Right ventricle myocardium inferior (tissue), 1 donor: ENCODE measurements around the gene RBMS3. TPM values are rescaled to one million over a fixed set of nuclear protein-coding genes. Genes with fewer than 3 reads are reported as not detected.

Source experiments
- ATAC-seq: fragments of 200-7000 bp; cut with Tn5 transposase; one replicate; pipeline ENCODE4 v1.9.1; 2020; ENCODE audit warnings: mild to moderate bottlenecking, moderate library complexity
- DNase-seq: peaks from one replicate; pipeline ENCODE4 v3.0.0; 2021; ENCODE audit errors: missing footprints
- intact Hi-C: fragments of 100-400 bp; cut with DNase I; formaldehyde crosslinking; loops from one replicate; pipeline ENCODE4 v1.11.0; 2022
- total RNA-seq: library from RNA; stranded (reverse); fragmentation: NEBNext Ultra II Directional; extraction: Animal tissue kit (Norgen Biotek cat#: 25700); gene quantifications from one replicate; pipeline ENCODE4 v1.2.1, GENCODE V29; 2021
- donor health status: DM: no; HTN: yes; CAD: no; lungs with severe emphysema.

The RBMS3 gene
- total RNA-seq, 1 donor from 2014 or later = 32.7 TPM

- no peak for ATAC-seq
- DNase-seq = no peak
- intact Hi-C loops = no loop called here
Measured at GRCh38 chr3:29561651-29562149, 280.8 kb downstream of the RBMS3 start.

- intact Hi-C loops = no loop called here
- DNase-seq (no peak), ATAC-seq (no peak)
Measured at GRCh38 chr3:29565236-29565635, 284.4 kb downstream of the RBMS3 start.

- peak; percentile 50 for ATAC-seq
- no peak for DNase-seq
- intact Hi-C loops = no loop called here
Measured at GRCh38 chr3:29567501-29567900, 286.6 kb downstream of the RBMS3 start.

DNA sequence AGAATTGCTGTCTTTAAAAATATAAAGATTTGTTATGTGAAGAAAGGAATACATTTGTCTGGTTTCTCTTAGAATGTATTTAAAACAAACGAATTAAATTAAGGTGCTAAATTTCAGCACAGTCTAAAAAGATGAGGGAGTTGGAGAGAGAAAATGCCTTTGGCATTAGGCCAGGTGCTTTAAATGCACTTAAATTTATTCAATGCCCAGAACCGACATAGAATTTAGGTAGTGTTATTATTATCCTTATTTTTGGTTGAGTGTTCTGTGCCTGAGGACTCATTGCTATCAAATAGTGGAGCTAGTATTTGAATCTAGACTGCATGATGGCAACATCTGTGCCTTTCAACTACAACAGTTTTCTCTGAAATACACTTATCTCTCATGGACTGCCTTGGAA lies 287.5 kb downstream of the RBMS3 start:
- intact Hi-C loops = no loop called here
- no peak for DNase-seq
- ATAC-seq = peak; percentile 28

GRCh38 chr3:29576181-29576580 lies 295.3 kb downstream of the RBMS3 start:
- no peak for DNase-seq
- intact Hi-C loops = no loop called here

GRCh38 chr3:29576675-29577074 lies 295.8 kb downstream of the RBMS3 start:
- DNase-seq = no peak
- peak; percentile 31 for ATAC-seq

More at GRCh38 chr3:29576181-29576580, 295.3 kb downstream of the RBMS3 start:
- ATAC-seq = no peak

GRCh38 chr3:29577250-29577649 lies 296.4 kb downstream of the RBMS3 start:
- DNase-seq = no peak
- intact Hi-C loops = no loop called here
- peak; percentile 67 for ATAC-seq

More at GRCh38 chr3:29576675-29577074, 295.8 kb downstream of the RBMS3 start:
- intact Hi-C loops = no loop called here

DNA sequence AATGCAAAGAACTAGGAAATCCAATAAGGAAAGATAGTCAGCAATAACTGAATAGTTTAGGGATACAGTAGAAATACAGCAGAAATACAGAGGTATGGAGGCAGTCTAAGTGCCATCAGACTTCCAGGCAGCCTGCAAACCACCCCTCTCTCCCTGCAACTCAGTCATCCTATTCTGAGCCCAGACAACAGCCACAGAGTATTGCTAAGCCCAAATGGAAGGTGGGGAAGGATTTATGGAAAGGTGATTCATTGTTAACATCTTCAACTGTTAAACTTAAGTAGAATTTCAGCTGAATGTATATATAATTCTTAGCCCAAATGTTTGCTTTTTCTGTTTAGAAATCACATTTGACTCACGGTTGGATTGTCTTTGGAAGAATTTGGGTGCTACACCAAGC lies 300.4 kb downstream of the RBMS3 start:
- intact Hi-C loops = no loop called here
- DNase-seq = no peak
- ATAC-seq = no peak

GRCh38 chr3:29582273-29582672 lies 301.4 kb downstream of the RBMS3 start:
- no peak for DNase-seq
- intact Hi-C loops = no loop called here
- ATAC-seq = peak; percentile 47

DNA sequence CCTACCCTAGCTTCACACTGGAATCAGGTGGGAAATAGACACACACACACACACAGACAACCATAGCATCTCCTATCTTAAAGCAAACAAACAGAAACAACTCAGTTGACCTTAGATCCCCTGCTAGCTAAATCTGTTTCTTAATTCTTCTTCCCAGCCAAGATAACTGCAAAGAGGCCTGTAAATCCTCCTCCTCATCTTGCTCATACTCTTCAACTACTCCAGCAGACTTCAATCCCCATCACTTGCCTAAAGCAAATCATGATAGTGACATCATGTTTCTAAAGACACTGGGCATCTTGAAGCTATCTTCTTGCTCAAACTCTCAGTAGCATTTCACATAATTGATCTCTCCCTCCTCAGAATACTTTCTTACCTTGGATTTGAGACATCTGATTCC lies 303.0 kb downstream of the RBMS3 start:
- DNase-seq = no peak
- ATAC-seq = no peak
- intact Hi-C loops = no loop called here

GRCh38 chr3:29585368-29585767 lies 304.5 kb downstream of the RBMS3 start:
- DNase-seq (no peak), ATAC-seq (no peak)
- intact Hi-C loops = no loop called here

DNA sequence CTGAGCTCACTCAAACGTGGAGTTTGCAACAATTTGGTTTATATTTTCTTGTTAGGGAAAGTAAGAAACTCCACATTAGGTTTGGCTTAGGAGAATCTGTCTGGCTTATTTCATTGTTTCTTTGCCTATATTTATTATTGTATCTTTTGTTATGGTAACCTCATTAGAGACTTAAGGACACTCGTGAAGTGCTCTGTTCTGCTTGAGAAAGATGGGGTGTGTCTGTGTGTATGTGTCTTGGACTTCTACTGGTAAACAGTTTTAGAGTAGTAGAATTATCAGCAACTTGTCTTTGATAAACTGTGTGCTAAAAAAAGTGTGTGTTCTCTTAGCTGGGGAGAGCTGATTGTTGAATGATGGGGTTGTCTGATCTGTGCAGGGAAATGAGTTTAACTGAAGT lies 306.5 kb downstream of the RBMS3 start:
- intact Hi-C loops = no loop called here
- DNase-seq (no peak), ATAC-seq (no peak)

- intact Hi-C loops = no loop called here
- ATAC-seq (no peak), DNase-seq (no peak)
Measured at GRCh38 chr3:29590012-29590411, 309.1 kb downstream of the RBMS3 start.

GRCh38 chr3:29590461-29590860 lies 309.6 kb downstream of the RBMS3 start:
- no peak for ATAC-seq
- intact Hi-C loops = no loop called here
- no peak for DNase-seq

DNA sequence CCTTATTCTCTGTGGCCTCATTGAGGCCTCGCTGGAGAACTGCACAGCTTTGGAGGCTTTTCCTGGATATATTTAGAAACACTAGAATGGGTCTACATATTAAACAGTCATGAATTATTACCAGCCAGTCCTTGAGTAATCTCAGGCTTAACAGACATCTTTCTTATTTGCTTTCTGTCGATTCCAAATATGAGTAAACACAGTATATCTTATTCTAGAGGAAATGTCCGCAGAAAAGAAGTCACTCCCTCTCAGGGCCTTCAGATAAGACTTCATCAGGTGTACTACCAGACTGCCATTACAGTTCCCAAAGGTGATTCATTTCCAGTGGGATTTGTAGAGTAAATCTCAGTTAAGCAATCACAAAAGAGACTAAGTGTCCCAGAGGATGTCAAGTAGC lies 310.7 kb downstream of the RBMS3 start:
- DNase-seq (no peak), ATAC-seq (no peak)
- intact Hi-C loops = no loop called here

GRCh38 chr3:29593802-29594201 lies 312.9 kb downstream of the RBMS3 start:
- ATAC-seq (no peak), DNase-seq (no peak)
- intact Hi-C loops = no loop called here

DNA sequence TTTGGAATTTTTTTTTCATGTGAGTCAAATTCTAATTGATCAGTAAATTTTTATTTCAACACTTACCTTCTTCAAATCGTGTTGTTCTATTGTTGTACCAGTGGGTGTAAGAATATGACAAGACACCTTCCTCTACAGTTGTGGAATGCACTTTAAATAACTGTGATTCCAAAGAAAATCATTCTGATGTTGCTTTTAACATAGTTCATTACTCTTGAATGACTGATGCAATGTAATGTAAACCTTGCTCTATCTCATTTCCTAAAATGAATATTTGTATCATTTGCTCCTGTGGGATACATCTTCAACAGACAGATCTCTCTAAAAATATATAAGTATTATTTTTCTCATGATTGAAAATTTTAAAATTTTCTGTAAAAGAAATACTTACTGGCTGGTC lies 313.4 kb downstream of the RBMS3 start:
- DNase-seq = no peak
- no peak for ATAC-seq
- intact Hi-C loops = no loop called here

DNA sequence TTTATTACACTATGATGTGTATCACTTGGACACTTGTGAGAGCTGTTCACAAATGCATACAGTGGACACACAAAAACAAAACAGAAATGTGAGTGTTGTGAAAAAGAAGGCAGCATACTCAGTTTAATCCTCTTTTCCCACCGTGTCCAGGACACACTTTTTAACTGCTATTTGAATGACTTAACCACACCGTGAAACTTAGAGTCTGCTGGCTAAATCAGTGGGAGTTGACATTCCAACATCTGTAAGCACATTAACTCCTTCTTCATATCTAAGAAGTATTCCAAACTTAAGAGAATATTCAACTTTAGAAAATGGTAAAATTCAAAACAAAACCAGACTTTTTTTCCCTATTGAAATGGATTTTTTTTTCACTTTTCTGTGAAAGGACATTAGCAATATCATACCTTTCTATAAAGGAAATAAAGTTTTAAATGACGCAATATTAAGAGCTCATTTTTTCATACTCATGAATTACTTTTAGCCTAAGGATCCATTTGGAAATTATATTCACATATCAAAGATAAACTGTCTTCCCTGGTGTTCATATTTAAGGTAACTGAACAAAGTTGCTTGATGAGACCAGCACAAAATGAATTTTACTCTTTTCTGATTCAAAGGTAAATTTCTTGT lies 316.6 kb downstream of the RBMS3 start:
- intact Hi-C loops = no loop called here
- no peak for ATAC-seq
- DNase-seq = no peak

DNA sequence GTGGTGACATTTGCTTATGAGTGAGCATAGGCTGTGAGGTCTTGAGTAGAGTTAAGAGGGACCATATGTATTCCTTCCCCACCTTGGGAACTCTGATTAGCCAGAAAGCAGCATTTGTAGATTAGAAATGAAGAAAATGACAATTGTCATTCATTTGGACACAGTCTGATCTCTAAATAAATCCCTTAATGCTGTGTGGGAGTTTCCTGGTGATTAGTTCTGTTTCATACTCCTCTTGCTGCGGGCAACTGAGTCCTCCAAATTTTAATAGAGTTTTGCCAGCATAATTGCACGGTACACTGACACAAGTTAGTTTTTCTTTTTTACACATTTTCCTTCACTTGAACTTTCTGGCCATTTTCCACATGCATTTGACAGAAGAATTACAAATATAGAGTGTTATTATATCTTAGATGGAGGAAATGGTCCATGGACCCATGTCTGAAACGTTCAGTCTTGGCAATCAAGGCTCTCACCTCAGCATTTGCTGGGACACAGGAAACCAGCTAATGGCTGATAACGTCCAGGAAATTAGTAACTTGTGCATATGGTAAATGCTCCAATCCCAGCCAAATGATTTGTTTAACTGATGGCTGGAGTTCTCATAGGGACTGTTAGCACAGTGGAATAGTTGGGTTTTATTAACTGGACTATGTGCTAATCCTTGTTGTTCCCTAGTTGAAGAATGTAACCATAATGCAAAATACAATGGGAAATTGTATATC lies 321.2 kb downstream of the RBMS3 start:
- DNase-seq = no peak
- ATAC-seq = no peak
- intact Hi-C loops = no loop called here

- ATAC-seq = no peak
- intact Hi-C loops = no loop called here
- no peak for DNase-seq
Measured at GRCh38 chr3:29605845-29606244, 325.0 kb downstream of the RBMS3 start.
